ENCODE results near the gene FANCL. TPM values are rescaled to one million over a fixed set of nuclear protein-coding genes. Genes with fewer than 3 reads are reported as not detected.

The FANCL gene
- total and polyA plus RNA-seq, 9 of the 15 experiments (the other 6 are each of a cell fraction or from before 2014, with no cell fraction given) = 36.7 to 120 (median 58.5) TPM

- H3K9ac ChIP-seq (ENCODE audit: insufficient read depth in 1 of 2, low read depth in 2 of 2, low read length in 2 of 2) = peak overlapping the region in 1 of 2 experiments; percentile 94; a peak in 2 of 4 replicates
- no peak for TF ChIP-seq BCOR (IDR thresholded peaks at IDR 0.05)
- TF ChIP-seq FOXP1 (CRISPR knock-in tag; IDR thresholded peaks at IDR 0.05) = no peak
- TF ChIP-seq TAL1 (IDR thresholded peaks at IDR 0.05) = peak; percentile 53; the same call in 1 of the 2 replicates
- no peak for TF ChIP-seq MAZ (CRISPR knock-in tag; conservative IDR thresholded peaks at IDR 0.05 in 1 of 2, IDR thresholded peaks at IDR 0.05 in 1 of 2)
- TF ChIP-seq GABPB2 (CRISPR knock-in tag; conservative IDR thresholded peaks at IDR 0.05) = no peak
- TF ChIP-seq SMARCE1 (IDR thresholded peaks at IDR 0.05) = peak; percentile 38; the same call in 1 of the 2 replicates
- peak; percentile 53; the same call in 1 of the 2 replicates for TF ChIP-seq CBFA2T2 (conservative IDR thresholded peaks at IDR 0.05)
- TF ChIP-seq KHSRP (IDR thresholded peaks at IDR 0.05) = no peak
- no peak for TF ChIP-seq PHF8 (IDR thresholded peaks at IDR 0.05; ENCODE audit: borderline replicate concordance, low read length)
- no peak for TF ChIP-seq NFATC3 (IDR thresholded peaks at IDR 0.05)
- no peak for TF ChIP-seq ZKSCAN1 (IDR thresholded peaks at IDR 0.05; ENCODE audit: low read depth, low read length)
- TF ChIP-seq CHAMP1 (IDR thresholded peaks at IDR 0.05) = no peak
- peak; percentile 33; the same call in 1 of the 2 replicates for TF ChIP-seq POLR2AphosphoS5 (IDR thresholded peaks at IDR 0.05; ENCODE audit: control insufficient read depth, insufficient read depth, low read depth, low read length)
- no peak for TF ChIP-seq NR2C2 (CRISPR knock-in tag; IDR thresholded peaks at IDR 0.05)
- no peak for TF ChIP-seq NR2C2 (tag; IDR thresholded peaks at IDR 0.05)
- TF ChIP-seq FIP1L1 (IDR thresholded peaks at IDR 0.05; ENCODE audit: low read depth, low read length, poor library complexity, severe bottlenecking) = no peak
- TF ChIP-seq ESRRB (CRISPR knock-in tag; IDR thresholded peaks at IDR 0.05; ENCODE audit: borderline replicate concordance) = no peak
- TF ChIP-seq SMC3 (conservative IDR thresholded peaks at IDR 0.05; ENCODE audit: insufficient read depth, low read depth, low read length) = no peak
- TF ChIP-seq GATA2 (CRISPR knock-in tag; IDR thresholded peaks at IDR 0.05) = peak; percentile 45; the same call in 1 of the 2 replicates
- TF ChIP-seq TEAD4 (IDR thresholded peaks at IDR 0.05; ENCODE audit: low read length) = peak; percentile 73
- TF ChIP-seq TEAD4 (CRISPR knock-in tag; IDR thresholded peaks at IDR 0.05; ENCODE audit: borderline replicate concordance) = no peak
- no peak for TF ChIP-seq KAT2B (IDR thresholded peaks at IDR 0.05; ENCODE audit: low read depth, low read length)
- TF ChIP-seq RAD51 (IDR thresholded peaks at IDR 0.05; ENCODE audit: borderline replicate concordance, low read depth) = no peak
- TF ChIP-seq HDAC6 (IDR thresholded peaks at IDR 0.05; ENCODE audit: low read depth, low read length) = no peak
- no peak for TF ChIP-seq RBM15 (IDR thresholded peaks at IDR 0.05; ENCODE audit: insufficient read depth, low read length)
Observed at GRCh38 chr2:58237741-58238140, 3.4 kb downstream of the FANCL start.

More at GRCh38 chr2:58237741-58238140, 3.4 kb downstream of the FANCL start:
- no TSS peak for BruUV-seq (replicated peaks)
- ATAC-seq (peak; percentile 74), DNase-seq (ENCODE audit: extremely low read depth in 1 of 4, low spot score in 3 of 4) (peak in 2 of 4 experiments; percentile 35 to 77), FAIRE-seq (peak; percentile 87)
- no peaks in the 10 kb centered on the region for H3K27me3 ChIP-seq (ENCODE audit: control insufficient read depth in 2 of 2, insufficient read depth in 2 of 2, low read length in 2 of 2)
- peak overlapping the region; percentile 67 for H3K4me2 ChIP-seq (ENCODE audit: insufficient read depth, low read length)
- ChIA-PET CTCF (ENCODE audit: low intra/inter-chr PET ratio) (no interaction called here), POLR2A (interaction anchor here (0.7 to 1.0 kb wide), 4 partner anchors 9 to 30 kb away, joined by 3 to 4 read pairs (median 3); no protein-coding TSS in a partner anchor)
- peak overlapping the region; percentile 60 for H3K27ac ChIP-seq (ENCODE audit: extremely low read depth, low read depth, low read length)
- H3K36me3 ChIP-seq (ENCODE audit: control insufficient read depth, insufficient read depth, low read length) = no peaks in the 10 kb centered on the region; the same call in 2 of the 3 replicates
- no peaks in the 10 kb centered on the region; the same call in 1 of the 2 replicates for H3K9me3 ChIP-seq (replicated peaks; ENCODE audit: control insufficient read depth, insufficient read depth, low read depth, low read length)
- peaks cover 85% of the 10 kb centered on the region for H3K79me2 ChIP-seq (ENCODE audit: control insufficient read depth, insufficient read depth, low read length)
- H2AFZ ChIP-seq (ENCODE audit: low read depth, low read length) = peak overlapping the region; percentile 7; the same call in 1 of the 2 replicates
- intact Hi-C loops (cut with micrococcal nuclease) = loop anchor here (2.0 kb wide), 1 partner anchor 191 kb away; the partner anchor contains the start of gene VRK2
- peaks cover 5 to 22% of the 10 kb centered on the region in 2 experiments for H3K4me1 ChIP-seq (replicated peaks in 1 of 2; ENCODE audit: control insufficient read depth in 2 of 2, insufficient read depth in 2 of 2, low read length in 2 of 2)
- in situ Hi-C loops (cut with MboI) = no loop called here
- H4K20me1 ChIP-seq (replicated peaks; ENCODE audit: control insufficient read depth, insufficient read depth, low read length) = no peaks in the 10 kb centered on the region
- no peaks in the 10 kb centered on the region for H3K9me1 ChIP-seq (ENCODE audit: control insufficient read depth, insufficient read depth, low read length)
- H3K4me3 ChIP-seq = peak overlapping the region; percentile 3; the same call in 1 of the 2 replicates

Measured in K562 (cell line).